SK-N-SH (cell line): ENCODE results near the gene PCNT. TPM values are rescaled to one million over a fixed set of nuclear protein-coding genes. Genes with fewer than 3 reads are reported as not detected.

Experiments used
- CTCF ChIA-PET: fragments of 300-600, 350-600 bp; formaldehyde crosslinking; extraction: SDS; loops from one replicate; lab custom pipeline; 2021; lab: Yijun Ruan, JAX
- POLR2A ChIA-PET: fragments of 350-600 bp; sonication (Branson Sonifier 250); formaldehyde crosslinking; extraction: SDS; loops from one replicate; lab custom pipeline; 2020; ENCODE audit warnings: antibody characterized with exemption, inconsistent platforms; lab: Yijun Ruan, JAX
- DNase-seq: peaks from one replicate; pipeline ENCODE4 v3.0.0; 2012
- H2AFZ ChIP-seq: fragments of 200-600 bp; sonication (generic); 2 replicates; pipeline ENCODE4 v1.8.1; 2016; ENCODE audit warnings: antibody characterized with exemption, mild to moderate bottlenecking, low read depth
- H3F3A ChIP-seq: fragments of 200-600 bp; sonication (generic); replicated peaks from 2 replicates; pipeline ENCODE3; 2016; ENCODE audit warnings: antibody characterized with exemption, mild to moderate bottlenecking; ENCODE audit not compliant: insufficient read depth
- H3K27ac ChIP-seq, 2 experiments: fragments of 200-500 bp in 1 of 2; fragments of 200-600 bp in 1 of 2; sonication (Bioruptor generic) in 1 of 2; sonication (generic), shearing (Covaris generic) in 1 of 2; 2 replicates each; pipeline versions ENCODE4 v1.5.1 to v1.6.1; 2014 to 2016; ENCODE audit warnings: low read depth in 2 of 2, inconsistent platforms in 1 of 2, low read length in 1 of 2, mild to moderate bottlenecking in 1 of 2, mixed read lengths in 1 of 2
- H3K27me3 ChIP-seq: fragments of 200-600 bp; sonication (generic), shearing (Covaris generic); 2 replicates; pipeline ENCODE4 v1.6.1; 2016; ENCODE audit warnings: mixed run types; ENCODE audit not compliant: insufficient read depth
- H3K36me3 ChIP-seq, 2 experiments: fragments of 200-500 bp in 1 of 2; fragments of 200-600 bp in 1 of 2; sonication (Bioruptor generic) in 1 of 2; sonication (generic) in 1 of 2; replicated peaks in 1 of 2; 2 replicates each; pipeline versions ENCODE3 to v1.5.1; 2014 to 2016; ENCODE audit warnings: low read length in 1 of 2, mild to moderate bottlenecking in 1 of 2; ENCODE audit not compliant: insufficient read depth in 2 of 2, control insufficient read depth in 1 of 2
- H3K4me1 ChIP-seq, 2 experiments: fragments of 200-500 bp in 1 of 2; fragments of 200-600 bp in 1 of 2; sonication (Bioruptor generic) in 1 of 2; sonication (generic), shearing (Covaris generic) in 1 of 2; 2 replicates each; pipeline versions ENCODE4 v1.5.1 to v1.6.1; 2014 to 2016; ENCODE audit warnings: low read depth in 1 of 2, low read length in 1 of 2, mixed run types in 1 of 2; ENCODE audit not compliant: insufficient read depth in 2 of 2, control insufficient read depth in 1 of 2
- H3K4me2 ChIP-seq: fragments of 200-600 bp; sonication (generic), shearing (Covaris generic); 2 replicates; pipeline ENCODE4 v1.6.1; 2017; ENCODE audit warnings: mixed run types
- H3K4me3 ChIP-seq, 2 experiments: fragments of 200-500 bp in 1 of 2; fragments of 200-600 bp in 1 of 2; sonication (Bioruptor generic) in 1 of 2; sonication (generic), shearing (Covaris generic) in 1 of 2; 2 replicates each; pipeline versions ENCODE4 v1.5.1 to v1.8.1; 2014 to 2016; ENCODE audit warnings: low read depth in 2 of 2, inconsistent platforms in 1 of 2, low read length in 1 of 2, mild to moderate bottlenecking in 1 of 2, mixed read lengths in 1 of 2, moderate library complexity in 1 of 2
- H3K79me2 ChIP-seq: fragments of 200-600 bp; sonication (generic); 2 replicates; pipeline ENCODE4 v1.8.1; 2017; ENCODE audit warnings: mild to moderate bottlenecking; ENCODE audit not compliant: insufficient read depth
- H3K9ac ChIP-seq: fragments of 200-600 bp; sonication (generic); 2 replicates; pipeline ENCODE4 v1.6.1; 2017; ENCODE audit warnings: mixed run types
- H3K9me2 ChIP-seq: fragments of 200-600 bp; sonication (generic); 2 replicates; pipeline ENCODE4 v1.6.1; 2017; ENCODE audit warnings: mixed run types
- H3K9me3 ChIP-seq: fragments of 200-600 bp; sonication (generic); 2 replicates; pipeline ENCODE4 v1.6.1; 2017; ENCODE audit warnings: mixed run types, mild to moderate bottlenecking, moderate library complexity
- H4K20me1 ChIP-seq: fragments of 200-600 bp; sonication (generic); 2 replicates; pipeline ENCODE4 v1.6.1; 2017; ENCODE audit warnings: mild to moderate bottlenecking, mixed run types; ENCODE audit not compliant: insufficient read depth
- EP300 ChIP-seq, 2 experiments: IDR thresholded peaks; 2 replicates each; pipeline versions ENCODE4 v1.4.0 to v1.6.1; 2012; ENCODE audit warnings: borderline replicate concordance in 1 of 2, low read depth in 1 of 2, low read length in 1 of 2
- EZH2phosphoT487 ChIP-seq: fragments of 200-600 bp; sonication (generic); IDR thresholded peaks from 2 replicates; pipeline ENCODE4 v1.6.1; 2017; ENCODE audit warnings: low read depth, mixed run types, mild to moderate bottlenecking, antibody characterized with exemption, moderate library complexity, borderline replicate concordance
- FOSL2 ChIP-seq: IDR thresholded peaks from 2 replicates; pipeline ENCODE4 v1.4.0; 2012; ENCODE audit warnings: low read depth, mild to moderate bottlenecking, moderate library complexity, borderline replicate concordance
- FOXJ3 ChIP-seq: sonication (generic); formaldehyde crosslinking; IDR thresholded peaks from 2 replicates; pipeline ENCODE4 v1.5.1; 2020; ENCODE audit warnings: mild to moderate bottlenecking, missing genetic modification reagents
- FOXM1 ChIP-seq: IDR thresholded peaks from 2 replicates; pipeline ENCODE4 v1.4.0; 2012; ENCODE audit warnings: low read depth, mild to moderate bottlenecking
- GABPA ChIP-seq: IDR thresholded peaks from 2 replicates; pipeline ENCODE4 v1.4.0; 2012; ENCODE audit warnings: low read depth, mild to moderate bottlenecking
- GATA2 ChIP-seq: sonication (generic); formaldehyde crosslinking; IDR thresholded peaks from 2 replicates; pipeline ENCODE4 v1.5.0; 2020; ENCODE audit warnings: mild to moderate bottlenecking, missing genetic modification reagents
- IRF3 ChIP-seq: fragments of 150-350 bp; IDR thresholded peaks from 2 replicates; pipeline ENCODE4 v1.6.1; 2016; ENCODE audit warnings: mild to moderate bottlenecking, low read depth, low read length
- JUND ChIP-seq: IDR thresholded peaks from 2 replicates; pipeline ENCODE4 v1.4.0; 2012
- MEF2A ChIP-seq: IDR thresholded peaks from 2 replicates; pipeline ENCODE4 v1.4.0; 2012; ENCODE audit warnings: low read depth, borderline replicate concordance
- MXI1 ChIP-seq: IDR thresholded peaks from 2 replicates; pipeline ENCODE4 v1.6.1; 2012; ENCODE audit warnings: mild to moderate bottlenecking, low read depth, low read length, improper control_type of control experiment
- NFIC ChIP-seq: IDR thresholded peaks from 2 replicates; pipeline ENCODE4 v1.4.0; 2012; ENCODE audit warnings: borderline replicate concordance
- POLR2AphosphoS5 ChIP-seq: IDR thresholded peaks from 2 replicates; pipeline ENCODE4 v1.6.1; 2012; ENCODE audit warnings: low read depth, low read length
- RAD21 ChIP-seq: IDR thresholded peaks from 2 replicates; pipeline ENCODE4 v1.6.1; 2012; ENCODE audit warnings: mild to moderate bottlenecking, low read length
- RCOR1 ChIP-seq: fragments of 150-350 bp; IDR thresholded peaks from 2 replicates; pipeline ENCODE4 v1.6.1; 2017; ENCODE audit warnings: antibody characterized with exemption, low read length
- REST ChIP-seq: IDR thresholded peaks from 2 replicates; pipeline ENCODE4 v1.6.1; 2012; ENCODE audit warnings: mild to moderate bottlenecking, low read depth, low read length, moderate library complexity
- RFX5 ChIP-seq: IDR thresholded peaks from 2 replicates; pipeline ENCODE4 v1.6.1; 2012; ENCODE audit warnings: mild to moderate bottlenecking, improper control_type of control experiment, low read length
- RXRA ChIP-seq: IDR thresholded peaks from 2 replicates; pipeline ENCODE4 v1.4.0; 2012; ENCODE audit warnings: low read depth, mild to moderate bottlenecking, borderline replicate concordance
- SIN3A ChIP-seq: IDR thresholded peaks from 2 replicates; pipeline ENCODE4 v1.6.1; 2012; ENCODE audit warnings: low read depth, mild to moderate bottlenecking, low read length, moderate library complexity, borderline replicate concordance
- SMC3 ChIP-seq: IDR thresholded peaks from 2 replicates; pipeline ENCODE4 v1.6.1; 2012; ENCODE audit warnings: low read depth, low read length, improper control_type of control experiment
- TAF1 ChIP-seq: IDR thresholded peaks from 2 replicates; pipeline ENCODE4 v1.6.1; 2012; ENCODE audit warnings: low read depth, mild to moderate bottlenecking, low read length, moderate library complexity, borderline replicate concordance
- TEAD4 ChIP-seq: IDR thresholded peaks from 2 replicates; pipeline ENCODE4 v1.4.0; 2012; ENCODE audit warnings: mild to moderate bottlenecking, borderline replicate concordance; ENCODE audit not compliant: insufficient read depth
- USF2 ChIP-seq: fragments of 150-350 bp; IDR thresholded peaks from 2 replicates; pipeline ENCODE4 v1.6.1; 2017; ENCODE audit warnings: antibody characterized with exemption, low read length, low read depth, borderline replicate concordance
- WGBS: methylation state at CpG from one replicate; pipeline ENCODE4 v1.1.6; 2017; ENCODE audit warnings: low lambda C conversion rate; 5-methylcytosine and 5-hydroxymethylcytosine counted together
- polyA plus RNA-seq, 3 experiments: library from polyadenylated mRNA; depleted of rRNA; stranded (reverse); fragments of >200 nt; gene quantifications; 2 replicates each; pipeline ENCODE4 v1.2.3, GENCODE V29; 2012

Gene PCNT
- polyA plus RNA-seq, 1 of the 3 experiments (the other 2 are of a cell fraction), result 15.7 TPM

- no peak overlapping the region for H3K9ac ChIP-seq
- ChIA-PET POLR2A (no interaction called here), CTCF (no interaction called here)
- H3F3A ChIP-seq, result no peaks in the 10 kb centered on the region
- WGBS, result 92% methylated on average over 14 of the region's 17 CpGs
- no peak for DNase-seq
- no peaks in the 10 kb centered on the region for H4K20me1 ChIP-seq
- H3K4me2 ChIP-seq, result no peak overlapping the region
- H3K4me3 ChIP-seq, result no peak overlapping the region
- no peak overlapping the region for H2AFZ ChIP-seq
- peaks cover 20% of the 10 kb centered on the region for H3K79me2 ChIP-seq
- no peak for TF ChIP-seq EZH2phosphoT487
- TF ChIP-seq SIN3A, result no peak
- TF ChIP-seq JUND, result no peak
- no peak for TF ChIP-seq SMC3
- no peak for TF ChIP-seq TEAD4
- no peak for TF ChIP-seq POLR2AphosphoS5
- no peak for TF ChIP-seq RCOR1
- H3K27ac ChIP-seq, result no peak overlapping the region
- peaks cover 0 to 15% of the 10 kb centered on the region in 2 experiments; a peak in 1 of 4 replicates for H3K4me1 ChIP-seq
- no peaks in the 10 kb centered on the region for H3K27me3 ChIP-seq
- no peaks in the 10 kb centered on the region for H3K9me3 ChIP-seq
- peaks cover 17 to 60% of the 10 kb centered on the region in 2 experiments for H3K36me3 ChIP-seq
- H3K9me2 ChIP-seq, result no peaks in the 10 kb centered on the region
These were observed 25.3 kb downstream of the PCNT start for GRCh38 chr21:46349134-46349760.

GRCh38 chr21:46350571-46350970 is 26.6 kb downstream of the PCNT start:
- no peaks in the 10 kb centered on the region for H3K27me3 ChIP-seq
- no peak overlapping the region for H3K9ac ChIP-seq
- H3F3A ChIP-seq, result no peaks in the 10 kb centered on the region
- no peak overlapping the region for H3K4me3 ChIP-seq
- no peak overlapping the region for H3K4me2 ChIP-seq
- no peak overlapping the region for H3K27ac ChIP-seq
- TF ChIP-seq FOXJ3 (CRISPR knock-in tag), result no peak
- no peak for TF ChIP-seq MEF2A
- TF ChIP-seq SIN3A, result no peak
- TF ChIP-seq FOSL2, result no peak
- TF ChIP-seq GABPA, result no peak
- TF ChIP-seq RFX5, result no peak
- no peak for TF ChIP-seq USF2
- TF ChIP-seq TAF1, result no peak
- TF ChIP-seq MXI1, result no peak
- no peak for TF ChIP-seq REST
- no peak for TF ChIP-seq EP300 (IDR thresholded peaks at IDR 0.05; ENCODE audit: borderline replicate concordance in 1 of 2, low read depth in 1 of 2, low read length in 1 of 2)
- TF ChIP-seq IRF3, result no peak
- TF ChIP-seq TEAD4, result no peak
- no peak for TF ChIP-seq RXRA
- TF ChIP-seq NFIC, result no peak
- no peak for TF ChIP-seq FOXM1
- TF ChIP-seq GATA2 (CRISPR knock-in tag), result no peak
- TF ChIP-seq RAD21, result no peak
- no peak for TF ChIP-seq RCOR1
- POLR2A ChIA-PET, result no interaction called here
- CTCF ChIA-PET, result no interaction called here
- peaks cover 0 to 15% of the 10 kb centered on the region in 2 experiments; a peak in 1 of 4 replicates for H3K4me1 ChIP-seq
- peaks cover 7% of the 10 kb centered on the region; the same call in 1 of the 2 replicates for H3K79me2 ChIP-seq
- no peak for DNase-seq
- H3K36me3 ChIP-seq, result peaks cover 24 to 69% of the 10 kb centered on the region in 2 experiments
- no peaks in the 10 kb centered on the region for H3K9me2 ChIP-seq
- 86% methylated on average over 8 of the region's 8 CpGs for WGBS
- H2AFZ ChIP-seq, result no peak overlapping the region
- no peaks in the 10 kb centered on the region for H3K9me3 ChIP-seq
- no peaks in the 10 kb centered on the region for H4K20me1 ChIP-seq
